Measurements from ENCODE around the gene PTPRG.

Gene PTPRG

DNA sequence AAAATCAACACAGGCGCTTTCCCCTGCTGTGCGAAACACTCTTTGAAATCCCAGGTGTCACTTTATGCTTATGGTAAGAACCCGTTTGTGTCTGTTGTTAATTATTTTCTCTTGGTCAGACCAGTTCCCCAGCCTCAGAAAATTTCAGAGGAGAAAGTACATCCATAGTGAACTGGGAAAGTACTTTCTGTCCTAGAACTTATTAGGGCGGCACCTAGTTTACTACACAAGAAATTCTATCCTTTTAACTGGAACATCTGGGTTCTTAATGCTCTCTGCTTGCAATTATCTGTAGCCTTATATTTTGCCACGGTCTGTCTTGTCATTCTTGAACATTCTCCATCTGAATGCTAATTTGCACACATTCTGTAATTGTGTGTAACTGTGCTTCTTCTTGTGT lies 215.0 kb downstream of the PTPRG start:
- DNase-seq: no peak

GRCh38 chr3:61777483-61777882 lies 216.1 kb downstream of the PTPRG start:
- DNase-seq: no peak

- DNase-seq: no peak
These were observed 216.7 kb downstream of the PTPRG start for GRCh38 chr3:61778095-61778494.

DNA sequence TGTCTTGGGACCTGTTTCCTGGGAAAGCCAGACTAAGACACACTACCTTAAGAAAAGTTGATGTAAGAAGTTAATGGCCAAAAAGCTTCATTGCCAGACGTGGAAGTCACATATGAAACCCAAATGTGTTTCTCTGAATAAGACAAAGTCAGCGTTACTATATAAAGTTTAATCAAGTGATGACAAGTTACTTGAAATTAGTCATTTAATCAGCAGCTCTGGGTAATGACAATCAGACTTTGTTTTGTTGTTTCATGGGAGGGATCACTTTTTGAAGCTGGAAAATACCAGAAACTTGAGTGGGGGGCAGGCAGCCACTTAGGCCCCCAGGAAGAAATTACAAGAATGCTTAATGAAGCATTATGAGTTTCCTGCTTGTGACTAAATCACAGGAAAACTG lies 218.6 kb downstream of the PTPRG start:
- DNase-seq: no peak

GRCh38 chr3:61780455-61781228 lies 219.3 kb downstream of the PTPRG start:
- no peak for DNase-seq

- DNase-seq: peak; percentile 79
These were observed 222.8 kb downstream of the PTPRG start for GRCh38 chr3:61783993-61784718.

- no peak for DNase-seq
These were observed 227.5 kb downstream of the PTPRG start for GRCh38 chr3:61788623-61789507.

GRCh38 chr3:61789861-61790260 lies 228.5 kb downstream of the PTPRG start:
- no peak for DNase-seq

DNA sequence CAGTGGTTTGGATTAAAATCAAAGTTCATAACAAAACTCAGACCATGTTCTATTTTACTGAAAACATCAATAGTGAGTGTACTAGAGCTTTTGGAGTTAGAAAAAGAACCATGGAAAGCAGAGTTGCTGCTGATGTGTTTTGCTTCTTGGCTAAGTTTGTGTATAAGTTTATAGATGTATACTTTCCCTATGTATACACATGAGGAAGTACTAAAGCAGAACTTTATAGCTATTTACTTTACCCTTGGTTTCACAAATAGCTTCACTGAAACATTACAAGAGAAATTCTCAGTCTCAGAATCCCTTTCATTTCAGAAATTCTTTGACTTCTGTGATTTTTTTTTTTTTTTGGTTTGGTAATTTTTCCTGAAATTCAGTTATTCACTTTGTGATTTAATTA lies 229.0 kb downstream of the PTPRG start:
- no peak for DNase-seq

DNA sequence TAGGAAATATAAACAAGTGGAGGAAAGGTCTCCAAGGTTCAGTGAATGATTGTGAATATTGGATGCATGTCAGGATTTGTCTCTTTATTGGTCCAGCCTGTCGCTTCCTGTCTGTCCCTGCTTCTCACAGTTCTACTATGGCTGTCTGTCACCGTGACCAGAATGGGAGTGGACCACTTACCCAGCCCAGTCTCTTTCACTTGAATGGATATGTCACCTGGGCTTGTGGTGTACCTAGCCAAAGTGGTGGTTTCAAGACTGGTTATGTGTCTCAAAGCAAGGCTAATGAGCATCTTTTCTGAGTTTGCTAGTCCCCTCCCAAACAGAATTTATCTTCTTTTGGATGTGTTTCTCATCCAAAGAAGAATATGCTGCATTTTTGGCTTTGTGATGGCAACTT lies 231.7 kb downstream of the PTPRG start:
- DNase-seq: no peak

DNA sequence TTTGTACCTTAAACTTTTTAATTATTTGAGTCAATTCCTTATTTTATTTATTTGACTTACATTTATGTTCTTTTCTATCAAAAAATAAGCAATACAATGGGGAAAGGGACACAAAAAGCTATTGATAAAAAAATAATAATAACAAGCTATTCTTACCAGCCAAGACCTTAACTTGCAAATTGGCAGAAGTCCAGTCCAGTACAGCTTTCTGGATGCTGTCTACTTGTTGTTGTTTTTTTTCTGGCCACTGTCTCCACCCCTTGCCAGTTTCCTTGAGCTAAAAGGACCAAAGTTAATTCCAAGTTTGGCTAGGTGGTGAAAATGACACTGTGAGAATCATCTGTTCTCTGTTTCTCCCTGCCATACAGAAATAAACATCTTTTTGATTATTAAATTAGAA lies 232.2 kb downstream of the PTPRG start:
- DNase-seq: no peak

DNA sequence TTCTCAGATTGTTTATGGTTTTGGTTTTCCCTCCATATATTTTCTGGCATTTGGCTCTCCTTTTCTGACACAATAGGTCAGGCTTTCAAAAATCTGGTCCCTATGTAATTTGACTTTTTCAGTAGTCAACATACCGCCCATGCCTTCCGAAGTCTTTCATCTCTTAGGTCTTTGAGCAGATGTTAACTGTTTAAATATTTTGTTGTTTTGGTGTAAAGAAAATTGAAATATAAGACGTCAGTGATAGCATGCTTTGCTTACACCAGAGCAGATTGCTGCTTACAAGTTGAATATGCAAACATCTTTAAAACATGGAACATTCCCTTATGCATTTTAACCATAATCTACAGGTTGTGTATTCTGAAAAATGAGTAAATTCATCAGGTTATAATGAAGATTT lies 233.0 kb downstream of the PTPRG start:
- DNase-seq: no peak

DNA sequence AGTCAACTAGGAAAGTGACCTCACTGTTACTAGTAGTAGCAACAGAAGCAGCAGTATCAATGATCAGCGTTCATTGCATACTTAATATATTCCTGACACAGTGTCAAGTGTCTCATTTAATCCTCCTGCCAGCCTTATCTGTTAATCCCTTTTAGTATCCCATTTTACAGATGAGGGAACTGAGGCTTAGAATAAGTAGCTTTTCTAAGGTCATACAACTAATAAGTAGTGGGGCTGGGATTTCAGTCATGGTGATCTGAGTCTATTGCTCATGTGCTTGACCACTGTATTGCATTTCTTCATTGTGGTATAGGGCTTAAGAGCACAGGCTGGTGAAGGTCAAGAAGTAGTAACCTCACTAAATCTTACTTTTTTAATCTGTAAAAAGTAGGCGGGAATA lies 233.6 kb downstream of the PTPRG start:
- no peak for DNase-seq

- no peak for DNase-seq
These were observed 234.8 kb downstream of the PTPRG start for GRCh38 chr3:61796088-61796680.

- DNase-seq: no peak
These were observed 235.5 kb downstream of the PTPRG start for GRCh38 chr3:61796911-61797310.

- DNase-seq: no peak
These were observed 241.4 kb downstream of the PTPRG start for GRCh38 chr3:61802772-61803171.

- DNase-seq: no peak
These were observed 242.6 kb downstream of the PTPRG start for GRCh38 chr3:61803983-61804382.

DNA sequence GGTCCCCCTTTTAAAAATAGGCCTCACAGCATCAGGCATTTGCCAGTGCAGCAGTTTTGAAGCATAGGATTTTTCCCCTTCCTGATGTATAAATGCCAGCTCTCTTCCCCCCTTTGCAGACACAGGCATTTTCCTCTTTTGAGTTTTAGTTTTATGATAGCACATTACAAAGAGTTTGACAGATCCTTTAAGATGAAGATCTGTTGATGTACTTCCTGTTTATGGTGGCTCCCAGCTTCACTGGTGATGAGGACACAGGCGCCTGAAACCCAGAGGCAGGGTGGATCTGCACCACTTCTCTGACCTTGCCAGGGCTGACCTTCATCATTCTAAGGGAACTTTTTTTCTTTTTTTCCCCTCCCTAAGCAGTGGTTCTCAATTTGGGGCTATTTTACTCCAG lies 243.4 kb downstream of the PTPRG start:
- no peak for DNase-seq

- peak; percentile 18 for DNase-seq
These were observed 244.2 kb downstream of the PTPRG start for GRCh38 chr3:61805510-61806080.

DNA sequence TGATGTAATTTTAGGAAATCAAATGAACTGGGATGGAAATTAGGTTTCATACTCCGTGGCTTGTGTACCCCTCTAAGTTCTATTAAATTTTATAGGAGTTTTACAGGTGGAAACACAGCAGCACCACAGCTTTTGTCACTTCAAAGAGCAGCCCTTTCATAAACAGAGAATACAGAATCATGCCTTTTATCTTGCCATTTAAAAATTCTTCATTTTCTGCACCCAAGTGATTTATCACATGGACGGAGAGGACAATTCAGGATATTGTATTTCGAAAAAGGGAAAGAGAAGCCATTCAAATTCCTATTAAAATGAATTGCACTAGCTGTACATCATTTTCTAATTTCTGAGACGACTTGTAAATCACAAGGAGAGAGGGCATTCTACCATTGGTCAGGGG lies 245.4 kb downstream of the PTPRG start:
- DNase-seq: no peak

- DNase-seq: no peak
These were observed 246.5 kb downstream of the PTPRG start for GRCh38 chr3:61807865-61808276.

DNA sequence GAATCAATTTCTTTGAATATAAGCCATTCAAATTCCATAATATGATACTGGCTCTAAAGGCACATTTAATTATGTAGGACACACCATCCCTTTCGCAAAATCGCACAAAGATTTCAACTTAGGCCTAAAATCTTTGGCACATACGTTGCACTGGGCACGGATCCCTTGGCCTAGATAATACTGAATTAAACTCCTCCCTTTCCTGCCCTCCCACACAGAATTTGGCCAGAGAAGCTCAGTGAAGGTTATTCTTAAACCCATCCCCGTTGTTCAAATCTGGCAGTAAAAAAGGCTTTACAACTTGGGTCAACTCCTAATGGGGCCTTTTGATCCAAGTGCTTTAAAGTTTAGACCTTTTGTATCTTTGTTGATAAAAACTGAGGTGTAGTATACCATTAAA lies 247.2 kb downstream of the PTPRG start:
- no peak for DNase-seq

GRCh38 chr3:61808999-61809398 lies 247.6 kb downstream of the PTPRG start:
- no peak for DNase-seq

Data from HCEC 1CT (cell line).